ENCODE results near the gene ENOX1.

Gene ENOX1

DNA sequence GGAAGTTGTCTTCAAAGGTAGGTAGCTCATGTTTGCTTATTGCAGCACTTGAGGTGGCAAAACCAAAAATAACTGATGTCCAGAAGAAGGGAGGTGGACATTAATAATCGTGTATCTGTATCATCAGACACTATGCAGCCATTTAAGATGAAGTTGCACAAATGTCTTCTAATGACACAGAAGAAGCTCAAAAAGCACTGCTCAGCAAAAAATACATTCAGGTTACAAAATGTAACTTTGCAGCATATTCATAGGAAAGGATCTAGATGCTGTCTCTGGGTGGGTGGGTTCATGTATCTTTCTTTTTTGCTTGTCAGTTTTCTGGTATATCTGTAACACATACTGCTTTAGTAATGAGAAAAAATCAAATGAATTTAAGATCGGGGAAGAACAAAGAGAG, 515.6 kb downstream of the ENOX1 start:
- no peak for DNase-seq

GRCh38 chr13:43270130-43270830, 516.5 kb downstream of the ENOX1 start:
- no peak for DNase-seq

GRCh38 chr13:43269037-43269481, 517.7 kb downstream of the ENOX1 start:
- DNase-seq, result no peak

DNA sequence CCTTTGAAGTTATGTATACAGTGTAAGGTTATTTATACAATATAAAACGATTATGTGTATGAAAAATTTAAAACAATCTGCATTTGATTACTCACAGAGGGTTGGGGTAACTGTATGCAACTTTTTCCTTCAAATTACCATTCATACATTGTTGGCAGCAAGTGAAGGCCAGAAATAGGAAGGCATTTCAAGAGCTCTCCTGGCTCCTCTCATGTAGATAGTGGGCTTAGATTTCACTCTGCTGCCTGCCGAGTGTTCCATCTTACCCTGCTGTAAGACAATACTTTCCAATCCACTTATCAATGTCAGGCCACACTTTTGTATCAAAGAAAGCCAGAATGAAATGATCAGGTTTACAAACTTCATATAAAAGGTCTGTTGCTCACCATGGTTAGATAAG, 518.1 kb downstream of the ENOX1 start:
- DNase-seq, result no peak

GRCh38 chr13:43267916-43268315, 518.9 kb downstream of the ENOX1 start:
- no peak for DNase-seq

DNA sequence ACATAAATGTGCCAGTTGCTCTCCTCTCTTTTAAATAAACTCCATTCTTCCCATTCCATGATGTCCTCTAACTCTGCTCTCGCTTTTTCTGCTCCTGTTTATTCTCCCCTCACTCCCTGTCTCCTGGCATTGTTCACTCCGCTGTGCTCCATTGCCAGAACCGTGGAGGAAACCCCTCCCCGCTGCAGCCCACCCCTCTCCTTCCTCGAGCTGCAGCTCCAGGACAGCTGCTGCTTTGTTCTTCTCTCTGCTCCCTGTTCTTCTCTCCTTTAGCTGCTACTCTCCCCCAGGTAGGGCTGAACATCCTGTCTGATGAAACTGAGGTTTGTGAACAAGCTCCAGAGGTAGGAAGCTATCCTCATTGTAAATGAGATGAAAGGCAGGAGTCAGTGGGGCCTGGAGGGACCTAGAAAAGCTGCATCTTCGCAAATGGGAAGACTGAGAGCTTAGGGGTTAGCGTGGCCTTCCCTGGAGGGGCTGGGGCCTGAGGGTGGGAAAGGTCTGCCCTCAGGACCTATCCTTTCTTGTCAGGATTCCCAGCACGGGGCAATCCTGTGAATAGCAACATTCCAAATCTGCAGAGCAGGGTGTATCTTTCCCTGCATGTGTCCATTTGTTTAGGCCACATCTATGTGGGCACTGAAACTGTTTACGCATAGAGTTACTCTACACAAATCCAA, 519.7 kb downstream of the ENOX1 start:
- no peak for DNase-seq

DNA sequence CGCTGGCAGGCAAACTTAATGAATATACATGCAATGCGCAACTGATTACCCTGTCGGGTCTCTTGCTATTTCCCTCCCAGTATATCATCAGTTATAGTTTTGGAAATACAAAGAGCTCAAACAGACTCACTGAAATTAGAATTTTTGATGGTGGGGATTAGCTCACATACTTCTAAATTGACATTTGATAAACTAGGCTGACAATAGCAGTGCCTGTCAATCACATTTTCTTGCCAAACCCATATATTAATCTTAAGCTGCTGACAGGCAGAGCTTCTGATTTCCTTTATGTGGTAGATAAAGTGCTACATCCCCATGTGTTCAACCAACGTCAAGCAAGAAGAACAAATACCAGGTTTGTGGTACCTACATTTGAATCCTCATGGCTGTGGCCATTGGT, 521.7 kb downstream of the ENOX1 start:
- DNase-seq, result no peak

DNA sequence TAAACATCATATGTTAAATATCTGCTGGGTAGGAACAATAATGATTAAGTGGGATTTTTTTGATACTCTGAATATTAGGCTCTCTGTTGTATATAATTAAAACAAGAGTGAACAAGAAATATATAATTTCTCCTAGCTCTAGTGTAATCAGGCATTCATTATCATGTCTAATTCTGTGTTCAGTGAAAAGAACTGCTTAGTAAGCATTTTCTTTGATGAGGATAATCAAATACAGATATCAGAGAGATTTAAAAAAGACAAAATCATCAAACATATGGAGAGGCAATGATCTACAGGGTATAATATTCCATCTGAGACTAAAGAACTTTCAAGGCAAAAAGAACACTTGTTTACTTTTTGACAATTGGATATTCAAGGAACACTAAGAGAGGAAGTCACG, 522.3 kb downstream of the ENOX1 start:
- DNase-seq, result no peak

GRCh38 chr13:43263047-43263446, 523.7 kb downstream of the ENOX1 start:
- DNase-seq, result no peak

- no peak for DNase-seq
Measured at GRCh38 chr13:43260999-43261398, 525.8 kb downstream of the ENOX1 start.

DNA sequence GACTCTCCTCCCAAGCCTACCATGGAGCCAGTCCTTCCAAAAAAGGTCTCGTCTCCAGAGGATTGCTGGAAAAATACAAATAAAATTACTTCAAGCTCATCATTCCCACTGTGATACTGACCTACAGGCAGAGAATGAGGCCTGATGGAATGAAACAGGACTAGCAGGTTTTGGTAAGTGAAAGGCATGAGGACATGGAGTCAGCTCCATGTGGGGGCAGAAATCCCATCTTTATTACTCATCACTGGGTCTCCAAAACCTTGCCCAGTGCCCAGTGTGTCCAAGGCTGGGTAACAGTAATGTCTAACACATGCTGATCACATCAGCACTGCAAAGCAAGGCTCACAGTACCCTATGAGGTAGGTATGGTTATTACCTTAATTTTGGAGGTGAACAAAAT, 528.0 kb downstream of the ENOX1 start:
- no peak for DNase-seq

GRCh38 chr13:43257765-43258164, 529.0 kb downstream of the ENOX1 start:
- no peak for DNase-seq

DNA sequence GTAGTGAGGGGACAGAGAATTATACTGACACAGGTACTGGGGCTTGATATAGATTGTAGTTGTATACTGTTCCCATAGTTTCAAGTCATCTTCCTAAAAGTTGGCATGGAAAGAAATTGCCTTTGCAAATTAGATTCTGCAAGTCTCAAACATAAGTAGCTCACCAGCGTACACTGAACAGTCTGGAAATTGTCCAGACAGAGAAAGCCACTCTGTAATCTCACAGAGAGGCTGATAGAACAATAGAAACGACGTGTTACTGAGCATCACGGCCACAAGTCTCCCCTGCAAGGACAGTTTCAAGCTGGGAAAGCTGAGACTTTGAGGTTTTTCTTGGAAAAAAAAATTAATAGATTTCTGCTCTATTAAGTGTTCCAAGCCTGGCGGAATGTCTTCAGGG, 534.8 kb downstream of the ENOX1 start:
- DNase-seq, result no peak

DNA sequence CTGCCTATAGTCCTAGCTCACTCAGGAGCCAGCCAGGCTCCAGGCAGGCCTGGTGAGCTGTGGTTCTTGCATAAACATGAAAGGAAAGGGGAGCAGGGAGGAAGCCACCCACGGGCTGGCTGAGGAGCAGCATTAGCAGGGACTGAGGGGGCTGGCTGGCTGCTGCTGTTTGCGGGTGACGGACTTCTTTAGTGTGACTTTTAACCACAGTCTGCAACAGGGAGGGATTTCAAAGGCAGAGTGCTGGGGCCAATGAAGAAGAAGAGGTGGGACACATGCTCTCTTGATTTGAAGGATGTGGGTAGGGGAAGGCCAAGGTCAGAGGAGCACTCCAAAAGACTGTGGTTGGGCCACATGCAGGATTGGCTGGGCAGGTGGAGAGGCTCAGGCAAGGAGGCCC, 540.4 kb downstream of the ENOX1 start:
- no peak for DNase-seq

GRCh38 chr13:43245374-43245964, 541.3 kb downstream of the ENOX1 start:
- no peak for DNase-seq

- no peak for DNase-seq
Measured at GRCh38 chr13:43244481-43244880, 542.3 kb downstream of the ENOX1 start.

- DNase-seq, result no peak
Measured at GRCh38 chr13:43243711-43244110, 543.1 kb downstream of the ENOX1 start.

DNA sequence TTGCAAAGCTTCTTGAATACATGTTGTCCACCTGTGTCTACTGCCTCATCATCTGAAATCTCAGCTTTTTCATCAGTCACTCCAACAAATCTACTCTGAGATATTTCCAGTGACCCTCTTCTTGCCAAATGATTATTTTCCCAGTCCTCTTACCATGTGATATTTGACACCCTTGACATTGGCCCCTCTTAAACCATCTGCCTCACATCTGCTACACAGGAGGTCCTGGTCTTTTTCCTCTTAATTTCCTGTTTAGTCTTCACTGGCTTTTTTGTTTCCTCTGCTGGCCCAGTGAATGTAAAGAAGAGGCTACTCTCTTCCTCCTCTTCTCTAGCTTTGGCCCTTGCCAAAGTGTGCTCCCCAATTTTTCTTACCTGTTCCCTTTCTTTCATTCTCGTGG, 544.7 kb downstream of the ENOX1 start:
- no peak for DNase-seq

- no peak for DNase-seq
Measured at GRCh38 chr13:43240278-43240677, 546.5 kb downstream of the ENOX1 start.

- no peak for DNase-seq
Measured at GRCh38 chr13:43239275-43239840, 547.4 kb downstream of the ENOX1 start.

- no peak for DNase-seq
Measured at GRCh38 chr13:43238341-43239083, 548.3 kb downstream of the ENOX1 start.

GRCh38 chr13:43237616-43238015, 549.2 kb downstream of the ENOX1 start:
- no peak for DNase-seq

GRCh38 chr13:43235028-43235427, 551.7 kb downstream of the ENOX1 start:
- DNase-seq, result no peak
